Mesenchymal stem cell (in vitro differentiated cells and primary cell): ENCODE results near the gene KCNMB4.
A peak's percentile ranks its signal among the peaks of the same experiment; 100 is the strongest.

Experiments
- DNase-seq: peaks from one replicate; pipeline ENCODE4 v3.0.0-alpha.2; 2013
- H2AFZ ChIP-seq: one replicate; pipeline ENCODE4 v1.6.1; 2013; ENCODE audit warnings: low read depth, mild to moderate bottlenecking, control low read depth, inconsistent platforms, low read length, moderate library complexity
- H2AK5ac ChIP-seq: 2 replicates; pipeline ENCODE4 v1.6.1; 2013; ENCODE audit warnings: low read length, moderate library complexity, mild to moderate bottlenecking, inconsistent platforms; ENCODE audit not compliant: severe bottlenecking
- H2BK120ac ChIP-seq: one replicate; pipeline ENCODE4 v1.6.1; 2013; ENCODE audit warnings: low read depth, mild to moderate bottlenecking, inconsistent platforms, low read length, moderate library complexity
- H2BK12ac ChIP-seq, 2 experiments: one replicate each; pipeline ENCODE4 v1.6.1; 2013; ENCODE audit warnings: inconsistent platforms in 2 of 2, low read length in 2 of 2, mild to moderate bottlenecking in 2 of 2, moderate library complexity in 2 of 2, control low read depth in 1 of 2
- H2BK15ac ChIP-seq: one replicate; pipeline ENCODE4 v1.6.1; 2013; ENCODE audit warnings: mild to moderate bottlenecking, low read depth, inconsistent platforms; ENCODE audit not compliant: poor library complexity, severe bottlenecking
- H2BK5ac ChIP-seq: 2 replicates; pipeline ENCODE4 v1.6.1; 2013; ENCODE audit warnings: low read depth, mild to moderate bottlenecking, low read length, control low read depth, inconsistent platforms; ENCODE audit not compliant: poor library complexity, severe bottlenecking
- H3K14ac ChIP-seq, 2 experiments: one replicate each; pipeline ENCODE4 v1.6.1; 2013; ENCODE audit warnings: inconsistent platforms in 2 of 2, low read length in 2 of 2, control low read depth in 1 of 2, mild to moderate bottlenecking in 1 of 2, moderate library complexity in 1 of 2
- H3K18ac ChIP-seq, 2 experiments: one replicate each; pipeline ENCODE4 v1.6.1; 2013; ENCODE audit warnings: inconsistent platforms in 2 of 2, low read length in 2 of 2, control low read depth in 1 of 2, low read depth in 1 of 2, mild to moderate bottlenecking in 1 of 2
- H3K23ac ChIP-seq, 2 experiments: one replicate each; pipeline ENCODE4 v1.6.1; 2013; ENCODE audit warnings: inconsistent platforms in 2 of 2, low read length in 2 of 2, mild to moderate bottlenecking in 2 of 2, moderate library complexity in 2 of 2, control low read depth in 1 of 2
- H3K27ac ChIP-seq: 2 replicates; pipeline ENCODE4 v1.5.1; 2013; ENCODE audit warnings: mild to moderate bottlenecking, moderate library complexity, low read length, control low read depth, inconsistent platforms; ENCODE audit not compliant: poor library complexity, severe bottlenecking
- H3K27me3 ChIP-seq, 2 experiments: 2 replicates each; pipeline versions ENCODE4 v1.6.1 to v1.7.0; 2013; ENCODE audit warnings: low read length in 2 of 2, mild to moderate bottlenecking in 2 of 2, moderate library complexity in 2 of 2, control low read depth in 1 of 2, inconsistent platforms in 1 of 2; ENCODE audit not compliant: control insufficient read depth in 1 of 2, insufficient read depth in 1 of 2
- H3K36me3 ChIP-seq, 2 experiments: 2 replicates each; pipeline versions ENCODE4 v1.6.1 to v1.7.0; 2013; ENCODE audit warnings: low read length in 2 of 2, control low read depth in 1 of 2, inconsistent platforms in 1 of 2, low read depth in 1 of 2, mild to moderate bottlenecking in 1 of 2; ENCODE audit not compliant: insufficient read depth in 2 of 2, control insufficient read depth in 1 of 2
- H3K4ac ChIP-seq, 2 experiments: one replicate each; pipeline ENCODE4 v1.6.1; 2013; ENCODE audit warnings: inconsistent platforms in 2 of 2, low read length in 2 of 2, mild to moderate bottlenecking in 2 of 2, moderate library complexity in 2 of 2, control low read depth in 1 of 2, low read depth in 1 of 2
- H3K4me1 ChIP-seq: 2 replicates; pipeline ENCODE4 v1.6.1; 2013; ENCODE audit warnings: low read depth, low read length, control low read depth; ENCODE audit not compliant: control insufficient read depth, insufficient read depth
- H3K4me2 ChIP-seq: 2 replicates; pipeline ENCODE4 v1.6.1; 2013; ENCODE audit warnings: low read length, mild to moderate bottlenecking, inconsistent platforms; ENCODE audit not compliant: poor library complexity, severe bottlenecking
- H3K4me3 ChIP-seq, 2 experiments: 2 replicates each; pipeline versions ENCODE4 v1.5.1 to v1.7.0; 2013; ENCODE audit warnings: low read length in 2 of 2, mild to moderate bottlenecking in 2 of 2, control low read depth in 1 of 2, low read depth in 1 of 2; ENCODE audit not compliant: insufficient read depth in 1 of 2
- H3K79me1 ChIP-seq: replicated peaks from 2 replicates; pipeline ENCODE4 v1.6.1; 2013; ENCODE audit warnings: mild to moderate bottlenecking, control low read depth, low read length, inconsistent platforms; ENCODE audit not compliant: poor library complexity, severe bottlenecking
- H3K9ac ChIP-seq: 2 replicates; pipeline ENCODE4 v1.7.0; 2013; ENCODE audit warnings: mild to moderate bottlenecking, low read length, moderate library complexity
- H3K9me3 ChIP-seq: 2 replicates; pipeline ENCODE4 v1.7.0; 2013; ENCODE audit warnings: mild to moderate bottlenecking, low read length; ENCODE audit not compliant: control insufficient read depth
- H4K8ac ChIP-seq: one replicate; pipeline ENCODE4 v1.6.1; 2013; ENCODE audit warnings: inconsistent platforms, mild to moderate bottlenecking, low read length, moderate library complexity
- H4K91ac ChIP-seq: one replicate; pipeline ENCODE4 v1.6.1; 2013; ENCODE audit warnings: mild to moderate bottlenecking, low read length, inconsistent platforms
- WGBS: methylation state at CpG from one replicate; pipeline ENCODE4 v1.1.7; 2013; ENCODE audit warnings: mixed read lengths; 5-methylcytosine and 5-hydroxymethylcytosine counted together

KCNMB4 gene

GRCh38 chr12:70364695-70365397 lies 1.2 kb upstream of the KCNMB4 start:
- no peak overlapping the region for H2BK120ac ChIP-seq
- H2BK12ac ChIP-seq = no peak overlapping the region
- no peaks in the 10 kb centered on the region for H3K9me3 ChIP-seq
- H3K23ac ChIP-seq = no peak overlapping the region
- peaks cover 3% of the 10 kb centered on the region for H3K79me1 ChIP-seq
- peak overlapping the region in 1 of 2 experiments; percentile 82 for H3K4me3 ChIP-seq
- H3K14ac ChIP-seq = no peak overlapping the region
- peaks cover 11% of the 10 kb centered on the region for H3K4me1 ChIP-seq
- H2AFZ ChIP-seq = no peak overlapping the region
- no peaks in the 10 kb centered on the region for H3K36me3 ChIP-seq
- H3K18ac ChIP-seq = no peak overlapping the region
- no peak overlapping the region for H4K8ac ChIP-seq
- no peak overlapping the region for H2BK15ac ChIP-seq
- peak overlapping the region; percentile 16 for H3K9ac ChIP-seq
- no peak overlapping the region for H2AK5ac ChIP-seq
- no peak overlapping the region for H2BK5ac ChIP-seq
- H4K91ac ChIP-seq = no peak overlapping the region
- DNase-seq = no peak
- peaks cover 0 to 17% of the 10 kb centered on the region in 2 experiments for H3K27me3 ChIP-seq
- H3K4me2 ChIP-seq = peak overlapping the region; percentile 77
- H3K27ac ChIP-seq = no peak overlapping the region
- WGBS = 27% methylated on average over 12 of the region's 16 CpGs
- no peak overlapping the region for H3K4ac ChIP-seq

- H2BK5ac ChIP-seq = no peak overlapping the region
- H4K91ac ChIP-seq = no peak overlapping the region
- no peak overlapping the region for H3K18ac ChIP-seq
- peak overlapping the region; percentile 77 for H3K4me2 ChIP-seq
- no peak overlapping the region for H3K27ac ChIP-seq
- DNase-seq = no peak
- H2BK120ac ChIP-seq = no peak overlapping the region
- H3K23ac ChIP-seq = peak overlapping the region in 1 of 2 experiments; percentile 91
- H2BK12ac ChIP-seq = no peak overlapping the region
- no peaks in the 10 kb centered on the region for H3K36me3 ChIP-seq
- no peak overlapping the region for H4K8ac ChIP-seq
- no peak overlapping the region for H2AK5ac ChIP-seq
- peaks cover 11% of the 10 kb centered on the region for H3K4me1 ChIP-seq
- H2AFZ ChIP-seq = peak overlapping the region; percentile 67
- H3K4ac ChIP-seq = no peak overlapping the region
- H3K79me1 ChIP-seq = peaks cover 4% of the 10 kb centered on the region
- H3K4me3 ChIP-seq = peak overlapping the region; percentile 82 to 88
- peak overlapping the region; percentile 12 for H2BK15ac ChIP-seq
- H3K14ac ChIP-seq = no peak overlapping the region
- WGBS = 0% methylated on average over 6 of the region's 6 CpGs
- H3K9me3 ChIP-seq = no peaks in the 10 kb centered on the region
- peak overlapping the region; percentile 16 for H3K9ac ChIP-seq
- peaks cover 0 to 17% of the 10 kb centered on the region in 2 experiments for H3K27me3 ChIP-seq
These were observed 767 bp upstream of the KCNMB4 start for GRCh38 chr12:70365398-70365647.

- peaks cover 6% of the 10 kb centered on the region for H3K79me1 ChIP-seq
- H3K23ac ChIP-seq = peak overlapping the region in 1 of 2 experiments; percentile 34
- peaks cover 0 to 17% of the 10 kb centered on the region in 2 experiments for H3K27me3 ChIP-seq
- H3K36me3 ChIP-seq = no peaks in the 10 kb centered on the region
- H4K8ac ChIP-seq = peak overlapping the region; percentile 8
- H2BK5ac ChIP-seq = no peak overlapping the region
- H3K4ac ChIP-seq = peak overlapping the region in 1 of 2 experiments; percentile 44
- H2BK15ac ChIP-seq = no peak overlapping the region
- H3K4me1 ChIP-seq = peaks cover 11% of the 10 kb centered on the region
- peak overlapping the region; percentile 77 for H3K4me2 ChIP-seq
- H3K18ac ChIP-seq = peak overlapping the region; percentile 24 to 48
- no peak overlapping the region for H2AK5ac ChIP-seq
- no peak overlapping the region for H3K27ac ChIP-seq
- H4K91ac ChIP-seq = peak overlapping the region; percentile 65
- no peaks in the 10 kb centered on the region for H3K9me3 ChIP-seq
- peak overlapping the region in 1 of 2 experiments; percentile 83 for H3K14ac ChIP-seq
- H2AFZ ChIP-seq = peak overlapping the region; percentile 79
- no peak overlapping the region for H2BK120ac ChIP-seq
- DNase-seq = peak; percentile 48
- peak overlapping the region in 1 of 2 experiments; percentile 54 for H2BK12ac ChIP-seq
- under 1% methylated on average over 60 of the region's 69 CpGs for WGBS
- H3K9ac ChIP-seq = peak overlapping the region; percentile 64
- H3K4me3 ChIP-seq = peak overlapping the region; percentile 87 to 88
These were observed 629 bp downstream of the KCNMB4 start for GRCh38 chr12:70366581-70367257.
